Measurements from ENCODE around the gene KIF19. TPM values are rescaled to one million over a fixed set of nuclear protein-coding genes. Genes with fewer than 3 reads are reported as not detected.

KIF19 gene
- total and polyA plus RNA-seq, 10 of the 15 experiments (the other 5 are each of a cell fraction or from before 2014, with no cell fraction given): 0.06 to 0.07 TPM; not detected in 8

DNA sequence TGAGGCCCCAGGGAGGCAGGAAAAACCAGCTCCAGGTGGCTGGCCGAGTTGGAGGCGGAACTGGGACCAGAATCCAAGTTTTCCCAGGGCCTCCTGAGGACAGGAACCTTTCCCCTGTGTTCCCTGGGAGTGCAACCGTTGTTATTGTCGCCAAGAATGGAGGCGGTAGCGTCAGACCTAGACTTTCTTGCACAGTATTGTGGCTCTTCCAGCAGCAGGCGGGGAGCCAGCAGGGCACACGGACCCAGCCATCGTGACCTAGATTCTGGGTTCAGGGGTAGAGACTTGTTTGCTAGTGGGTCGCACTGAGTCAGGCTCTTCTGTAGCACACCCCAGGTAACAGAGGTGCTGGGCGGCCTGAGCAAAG, 667 bp upstream of the KIF19 start:
- H3K79me2 ChIP-seq (ENCODE audit: control insufficient read depth, insufficient read depth, low read length): no peaks in the 10 kb centered on the region
- DNase-seq (ENCODE audit: low read depth, low spot score) (no peak), ATAC-seq (no peak), FAIRE-seq (no peak)
- intact Hi-C loops (cut with micrococcal nuclease; ENCODE audit: unreplicated experiment): no loop called here
- POLR2A ChIA-PET: no interaction called here
- H3K4me3 ChIP-seq: no peak overlapping the region
- no peak overlapping the region for H3K9ac ChIP-seq (ENCODE audit: control insufficient read depth, insufficient read depth, low read length)
- WGBS (ENCODE audit: insufficient coverage, insufficient replicate concordance, low lambda C conversion rate, missing lambda C conversion rate): 40% methylated on average over 11 of the region's 11 CpGs
- H2AFZ ChIP-seq (ENCODE audit: control insufficient read depth, low read depth, low read length): no peak overlapping the region
- TF ChIP-seq SMC3 (IDR thresholded peaks at IDR 0.05; ENCODE audit: borderline replicate concordance, low read length) (no peak), SIN3A (IDR thresholded peaks at IDR 0.05; ENCODE audit: low read depth, low read length) (no peak), RBBP5 (conservative IDR thresholded peaks at IDR 0.05) (no peak), RB1 (IDR thresholded peaks at IDR 0.05; ENCODE audit: borderline replicate concordance) (no peak), SRF (IDR thresholded peaks at IDR 0.05; ENCODE audit: low read depth in 2 of 2, low read length in 2 of 2) (no peak)
- no peaks in the 10 kb centered on the region for H3K4me1 ChIP-seq (ENCODE audit: control insufficient read depth, insufficient read depth, low read length)
- H3K36me3 ChIP-seq (ENCODE audit: control insufficient read depth in 2 of 2, insufficient read depth in 2 of 2, low read length in 1 of 2): no peaks in the 10 kb centered on the region
- no peak overlapping the region for H3K27ac ChIP-seq (ENCODE audit: control insufficient read depth, insufficient read depth)
- no TSS peak for BruUV-seq (replicated peaks)
- CTCF ChIA-PET: no interaction called here
- SMC1A ChIA-PET (ENCODE audit: uncharacterized antibody, unreplicated experiment): no interaction called here
- in situ Hi-C loops (cut with MboI): no loop called here
- peaks cover 4 to 8% of the 10 kb centered on the region in 2 experiments; a peak in 3 of 4 replicates for H3K27me3 ChIP-seq (replicated peaks in 1 of 2; ENCODE audit: control insufficient read depth in 2 of 2, insufficient read depth in 2 of 2, low read length in 1 of 2)
- H3K4me2 ChIP-seq (ENCODE audit: control insufficient read depth, insufficient read depth): no peak overlapping the region; the same call in 1 of the 2 replicates
- RAD21 ChIA-PET (ENCODE audit: unreplicated experiment): no interaction called here
- no peaks in the 10 kb centered on the region for H4K20me1 ChIP-seq (ENCODE audit: control insufficient read depth, insufficient read depth)
- no peaks in the 10 kb centered on the region for H3K9me3 ChIP-seq (replicated peaks; ENCODE audit: control insufficient read depth, insufficient read depth, low read length)

DNA sequence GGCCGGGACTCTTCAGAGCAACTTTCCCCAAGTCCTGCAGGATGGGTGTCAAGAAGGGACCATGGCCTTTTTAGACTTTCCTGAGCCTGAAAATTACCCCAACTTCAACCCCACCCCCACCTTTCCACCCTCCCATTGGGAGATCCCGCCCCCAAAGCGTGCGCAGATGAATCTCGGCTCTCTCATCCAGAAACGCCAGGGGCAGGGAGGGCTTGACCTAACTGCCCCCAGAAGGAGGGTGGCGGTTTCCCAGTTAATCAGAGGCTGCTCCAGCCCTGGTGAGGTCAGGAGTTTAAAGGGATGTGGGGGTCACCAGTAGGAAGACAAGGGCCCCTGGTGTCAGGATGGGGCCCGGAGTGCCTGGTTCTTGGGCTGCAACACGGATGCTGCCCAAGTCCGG, 480 bp downstream of the KIF19 start:
- Histone ChIP-seq H3K9ac (ENCODE audit: control insufficient read depth, insufficient read depth, low read length) (no peak overlapping the region), H2AFZ (ENCODE audit: control insufficient read depth, low read depth, low read length) (no peak overlapping the region), H4K20me1 (ENCODE audit: control insufficient read depth, insufficient read depth) (no peaks in the 10 kb centered on the region), H3K4me3 (no peak overlapping the region), H3K36me3 (ENCODE audit: control insufficient read depth in 2 of 2, insufficient read depth in 2 of 2, low read length in 1 of 2) (no peaks in the 10 kb centered on the region), H3K4me1 (ENCODE audit: control insufficient read depth, insufficient read depth, low read length) (no peaks in the 10 kb centered on the region), H3K9me3 (replicated peaks; ENCODE audit: control insufficient read depth, insufficient read depth, low read length) (no peaks in the 10 kb centered on the region), H3K27ac (ENCODE audit: control insufficient read depth, insufficient read depth) (no peak overlapping the region), H3K27me3 (replicated peaks in 1 of 2; ENCODE audit: control insufficient read depth in 2 of 2, insufficient read depth in 2 of 2, low read length in 1 of 2) (peaks cover 4 to 8% of the 10 kb centered on the region in 2 experiments; a peak in 3 of 4 replicates), H3K4me2 (ENCODE audit: control insufficient read depth, insufficient read depth) (peak overlapping the region; percentile 65; the same call in 1 of the 2 replicates), H3K79me2 (ENCODE audit: control insufficient read depth, insufficient read depth, low read length) (no peaks in the 10 kb centered on the region)
- DNase-seq (ENCODE audit: low read depth, low spot score) (no peak), ATAC-seq (no peak), FAIRE-seq (no peak)
- no TSS peak for BruUV-seq (replicated peaks)
- ChIA-PET RAD21 (ENCODE audit: unreplicated experiment) (no interaction called here), CTCF (no interaction called here), POLR2A (no interaction called here), SMC1A (ENCODE audit: uncharacterized antibody, unreplicated experiment) (no interaction called here)
- in situ Hi-C loops (cut with MboI) (no loop called here), intact Hi-C loops (cut with micrococcal nuclease; ENCODE audit: unreplicated experiment) (no loop called here)
- WGBS (ENCODE audit: insufficient coverage, insufficient replicate concordance, low lambda C conversion rate, missing lambda C conversion rate): 39% methylated on average over 10 of the region's 10 CpGs
- TF ChIP-seq MTA3 (IDR thresholded peaks at IDR 0.05; ENCODE audit: borderline replicate concordance, low read length) (no peak), PML (IDR thresholded peaks at IDR 0.05; ENCODE audit: low read length) (no peak), SIN3A (IDR thresholded peaks at IDR 0.05; ENCODE audit: low read depth, low read length) (no peak), SUZ12 (IDR thresholded peaks at IDR 0.05; ENCODE audit: unreplicated experiment) (no peak), RUNX3 (IDR thresholded peaks at IDR 0.05; ENCODE audit: low read length) (no peak)
- TF ChIP-seq, protein P1, sequence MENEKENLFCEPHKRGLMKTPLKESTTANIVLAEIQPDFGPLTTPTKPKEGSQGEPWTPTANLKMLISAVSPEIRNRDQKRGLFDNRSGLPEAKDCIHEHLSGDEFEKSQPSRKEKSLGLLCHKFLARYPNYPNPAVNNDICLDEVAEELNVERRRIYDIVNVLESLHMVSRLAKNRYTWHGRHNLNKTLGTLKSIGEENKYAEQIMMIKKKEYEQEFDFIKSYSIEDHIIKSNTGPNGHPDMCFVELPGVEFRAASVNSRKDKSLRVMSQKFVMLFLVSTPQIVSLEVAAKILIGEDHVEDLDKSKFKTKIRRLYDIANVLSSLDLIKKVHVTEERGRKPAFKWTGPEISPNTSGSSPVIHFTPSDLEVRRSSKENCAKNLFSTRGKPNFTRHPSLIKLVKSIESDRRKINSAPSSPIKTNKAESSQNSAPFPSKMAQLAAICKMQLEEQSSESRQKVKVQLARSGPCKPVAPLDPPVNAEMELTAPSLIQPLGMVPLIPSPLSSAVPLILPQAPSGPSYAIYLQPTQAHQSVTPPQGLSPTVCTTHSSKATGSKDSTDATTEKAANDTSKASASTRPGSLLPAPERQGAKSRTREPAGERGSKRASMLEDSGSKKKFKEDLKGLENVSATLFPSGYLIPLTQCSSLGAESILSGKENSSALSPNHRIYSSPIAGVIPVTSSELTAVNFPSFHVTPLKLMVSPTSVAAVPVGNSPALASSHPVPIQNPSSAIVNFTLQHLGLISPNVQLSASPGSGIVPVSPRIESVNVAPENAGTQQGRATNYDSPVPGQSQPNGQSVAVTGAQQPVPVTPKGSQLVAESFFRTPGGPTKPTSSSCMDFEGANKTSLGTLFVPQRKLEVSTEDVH (IDR thresholded peaks at IDR 0.05; ENCODE audit: low read depth, partially characterized antibody): no peak
- TF ChIP-seq, protein P2, sequence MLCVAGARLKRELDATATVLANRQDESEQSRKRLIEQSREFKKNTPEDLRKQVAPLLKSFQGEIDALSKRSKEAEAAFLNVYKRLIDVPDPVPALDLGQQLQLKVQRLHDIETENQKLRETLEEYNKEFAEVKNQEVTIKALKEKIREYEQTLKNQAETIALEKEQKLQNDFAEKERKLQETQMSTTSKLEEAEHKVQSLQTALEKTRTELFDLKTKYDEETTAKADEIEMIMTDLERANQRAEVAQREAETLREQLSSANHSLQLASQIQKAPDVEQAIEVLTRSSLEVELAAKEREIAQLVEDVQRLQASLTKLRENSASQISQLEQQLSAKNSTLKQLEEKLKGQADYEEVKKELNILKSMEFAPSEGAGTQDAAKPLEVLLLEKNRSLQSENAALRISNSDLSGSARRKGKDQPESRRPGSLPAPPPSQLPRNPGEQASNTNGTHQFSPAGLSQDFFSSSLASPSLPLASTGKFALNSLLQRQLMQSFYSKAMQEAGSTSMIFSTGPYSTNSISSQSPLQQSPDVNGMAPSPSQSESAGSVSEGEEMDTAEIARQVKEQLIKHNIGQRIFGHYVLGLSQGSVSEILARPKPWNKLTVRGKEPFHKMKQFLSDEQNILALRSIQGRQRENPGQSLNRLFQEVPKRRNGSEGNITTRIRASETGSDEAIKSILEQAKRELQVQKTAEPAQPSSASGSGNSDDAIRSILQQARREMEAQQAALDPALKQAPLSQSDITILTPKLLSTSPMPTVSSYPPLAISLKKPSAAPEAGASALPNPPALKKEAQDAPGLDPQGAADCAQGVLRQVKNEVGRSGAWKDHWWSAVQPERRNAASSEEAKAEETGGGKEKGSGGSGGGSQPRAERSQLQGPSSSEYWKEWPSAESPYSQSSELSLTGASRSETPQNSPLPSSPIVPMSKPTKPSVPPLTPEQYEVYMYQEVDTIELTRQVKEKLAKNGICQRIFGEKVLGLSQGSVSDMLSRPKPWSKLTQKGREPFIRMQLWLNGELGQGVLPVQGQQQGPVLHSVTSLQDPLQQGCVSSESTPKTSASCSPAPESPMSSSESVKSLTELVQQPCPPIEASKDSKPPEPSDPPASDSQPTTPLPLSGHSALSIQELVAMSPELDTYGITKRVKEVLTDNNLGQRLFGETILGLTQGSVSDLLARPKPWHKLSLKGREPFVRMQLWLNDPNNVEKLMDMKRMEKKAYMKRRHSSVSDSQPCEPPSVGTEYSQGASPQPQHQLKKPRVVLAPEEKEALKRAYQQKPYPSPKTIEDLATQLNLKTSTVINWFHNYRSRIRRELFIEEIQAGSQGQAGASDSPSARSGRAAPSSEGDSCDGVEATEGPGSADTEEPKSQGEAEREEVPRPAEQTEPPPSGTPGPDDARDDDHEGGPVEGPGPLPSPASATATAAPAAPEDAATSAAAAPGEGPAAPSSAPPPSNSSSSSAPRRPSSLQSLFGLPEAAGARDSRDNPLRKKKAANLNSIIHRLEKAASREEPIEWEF (IDR thresholded peaks at IDR 0.05; ENCODE audit: insufficient replicate concordance, low read depth, low read length): no peak
